Glomerular visceral epithelial cell (primary cell): ENCODE data around the gene TBPL2.
A peak's percentile ranks its signal among the peaks of the same experiment; 100 is the strongest.
"Not testable (repeated sequence)": the region's sequence is repeated elsewhere in the genome, so short reads cannot be mapped to it uniquely, and the experiment has no call there.

Source experiments
- DNase-seq: peaks from one replicate; pipeline ENCODE4 v3.0.0-alpha.2; 2016; ENCODE audit errors: extremely low spot score

Gene TBPL2

DNA sequence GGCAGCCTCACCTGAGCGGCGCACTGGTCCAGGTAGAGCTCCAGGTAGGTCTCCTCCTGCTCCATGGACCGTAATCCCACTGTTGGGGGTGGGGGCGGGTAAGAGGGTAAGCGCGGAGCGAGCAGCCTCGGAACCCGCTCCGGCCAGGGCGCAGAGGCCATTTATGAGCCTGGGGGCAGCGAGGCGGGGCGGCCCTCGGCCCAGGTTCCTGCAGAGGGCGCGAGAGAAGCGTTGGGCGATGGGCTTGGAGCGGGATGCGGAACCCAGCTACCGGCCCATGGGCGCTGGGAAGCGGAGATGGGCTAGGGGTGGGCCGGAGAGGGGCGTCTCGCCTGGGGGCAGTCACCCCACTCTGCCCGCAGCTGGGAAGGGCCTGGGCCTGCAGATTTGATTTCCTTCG is at the start of gene TBPL2:
TSS of gene TBPL2 (minus strand) at position 232 of the 400 bp plus-strand sequence. CDS start at position 65, 167 bp downstream.
- DNase-seq = no peak

DNA sequence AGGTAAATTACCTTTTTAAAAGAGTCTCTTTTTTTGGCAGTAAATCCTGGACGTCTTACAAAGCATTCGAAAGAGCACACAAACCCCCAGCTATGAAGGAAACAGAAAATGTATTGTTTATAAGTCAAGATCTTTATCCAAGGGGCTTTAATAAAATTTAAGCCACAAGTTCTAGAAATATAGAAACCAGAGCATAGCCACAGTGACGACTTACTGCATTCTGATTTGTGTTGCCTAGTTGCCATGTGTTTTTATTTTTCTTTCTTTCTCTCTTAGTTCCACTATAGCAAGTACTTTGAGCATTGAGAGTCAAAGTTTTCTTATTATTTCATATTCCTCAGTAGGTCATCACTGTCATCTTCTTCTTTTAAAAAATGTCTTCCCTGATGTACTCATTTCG is 47.8 kb upstream of the TBPL2 start:
- no peak for DNase-seq

DNA sequence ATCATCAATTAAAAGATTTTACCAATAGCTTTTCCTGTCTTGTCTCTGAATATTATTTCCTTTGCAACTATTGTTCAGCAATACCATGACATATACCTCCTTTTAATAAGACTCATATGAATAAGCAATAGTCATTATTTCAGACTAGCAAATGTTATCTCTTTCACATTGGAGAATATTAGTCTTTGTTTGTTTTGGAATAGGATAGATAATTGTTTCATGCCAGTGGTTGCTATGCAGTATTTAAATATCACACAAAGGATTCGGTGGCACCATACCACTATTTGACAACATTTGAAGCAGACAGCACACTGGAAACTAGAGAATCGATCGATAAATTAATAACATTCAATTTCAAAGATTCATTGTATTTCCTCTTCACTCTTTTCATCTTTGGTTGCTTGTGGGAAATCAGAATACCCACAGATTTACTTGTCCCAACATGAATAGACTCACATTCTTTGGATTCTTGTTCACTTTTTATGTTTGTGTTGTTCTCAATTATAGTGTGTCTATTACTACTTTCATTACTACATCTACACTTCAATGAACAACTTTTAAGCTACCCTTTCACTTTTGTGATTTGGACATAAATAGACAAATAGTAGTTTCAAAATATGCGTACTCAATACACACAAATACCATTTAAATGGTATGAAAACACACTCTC is 42.7 kb upstream of the TBPL2 start:
- DNase-seq = no peak

DNA sequence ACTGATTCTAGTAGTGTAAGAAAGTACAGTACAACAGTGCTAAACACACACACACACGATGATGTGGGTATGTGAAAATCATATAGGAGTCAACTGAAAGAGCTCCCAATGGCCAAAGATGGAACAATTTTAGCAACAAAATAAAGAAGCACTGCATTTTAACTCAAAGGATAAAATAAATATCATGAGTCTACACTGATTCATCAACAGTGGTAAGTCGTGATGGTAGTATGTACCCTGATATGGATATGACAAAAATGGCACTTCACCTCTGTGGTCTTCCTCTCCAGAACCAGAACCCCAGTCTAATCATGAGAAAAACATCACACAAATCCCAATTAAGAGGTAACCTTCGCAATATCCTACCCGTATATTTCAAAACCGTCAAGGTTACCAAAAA is 41.4 kb upstream of the TBPL2 start:
- DNase-seq = no peak

DNA sequence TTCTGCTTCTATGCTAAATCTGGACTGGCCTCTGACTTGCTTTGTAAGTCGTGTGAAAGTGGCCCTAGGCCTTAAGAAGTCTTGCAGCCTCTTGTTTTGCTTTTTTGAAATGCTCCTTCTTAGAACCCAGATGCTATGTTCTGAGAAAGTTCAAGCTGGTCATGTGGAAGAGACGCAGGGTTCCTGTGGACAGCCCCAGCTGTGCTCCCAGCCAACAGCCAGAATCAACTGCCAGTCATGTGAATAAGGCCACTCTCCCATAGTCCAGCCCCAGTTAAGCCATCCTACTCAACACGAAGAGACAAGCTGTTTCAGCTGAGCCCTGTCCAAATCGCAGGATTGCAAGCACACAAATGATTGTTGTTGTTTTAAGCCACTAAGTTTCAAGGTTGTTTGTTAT is 37.3 kb upstream of the TBPL2 start:
- DNase-seq = no peak

DNA sequence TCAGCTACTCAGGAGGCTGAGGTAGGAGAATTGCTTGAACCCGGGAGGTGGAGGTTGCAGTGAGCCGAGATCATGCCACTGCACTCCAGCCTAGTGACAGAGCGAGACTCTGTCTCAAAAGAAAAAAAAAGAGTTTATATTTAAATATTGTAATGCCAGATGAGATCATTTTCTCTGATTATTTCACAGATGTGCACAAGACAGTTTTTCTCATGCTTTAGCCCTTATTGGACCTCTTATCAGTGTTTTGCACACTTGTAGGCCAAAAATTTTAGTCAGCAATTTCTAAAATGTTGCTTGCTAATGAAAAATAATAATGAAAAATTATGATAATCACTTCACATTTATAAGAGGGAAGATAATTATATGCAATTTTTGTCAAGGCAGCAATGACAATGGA is 36.0 kb upstream of the TBPL2 start:
- not testable (repeated sequence) for DNase-seq

DNA sequence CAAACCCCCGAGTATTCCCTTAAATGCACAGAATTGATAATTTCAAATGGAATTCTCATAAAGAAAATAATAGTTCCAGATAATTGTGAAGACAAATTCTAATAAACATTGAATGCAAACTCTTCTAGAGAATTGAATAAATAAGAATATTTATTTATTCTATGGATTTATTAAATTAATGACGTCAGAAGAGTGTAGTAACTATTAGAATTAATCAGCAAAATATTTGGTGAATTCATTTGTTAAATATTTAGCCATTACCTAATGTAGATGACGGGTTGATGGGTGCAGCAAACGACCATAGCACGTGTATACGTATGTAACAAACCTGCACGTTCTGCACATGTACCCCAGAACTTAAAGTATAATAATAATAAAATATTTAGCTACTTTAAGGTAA is 33.4 kb upstream of the TBPL2 start:
- no peak for DNase-seq

DNA sequence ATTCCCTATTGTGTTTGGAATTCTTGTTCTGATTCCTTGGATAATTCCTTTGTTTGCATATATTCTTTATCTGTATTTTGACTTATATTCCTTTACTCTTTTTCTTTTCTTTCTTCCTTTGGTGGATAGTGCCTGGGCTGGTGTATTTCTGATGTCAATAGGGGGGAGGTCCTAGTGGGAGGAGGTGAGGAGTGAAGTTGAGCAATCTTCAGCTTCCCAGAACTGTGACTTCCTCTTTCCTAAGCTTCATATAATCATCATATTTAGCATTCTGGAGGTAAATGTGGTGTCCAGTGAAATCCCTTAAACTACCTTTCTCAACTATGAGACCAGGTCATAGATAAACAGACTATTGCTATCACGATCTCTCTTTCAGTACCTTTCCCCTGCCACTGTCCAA is 29.6 kb upstream of the TBPL2 start:
- DNase-seq = no peak

DNA sequence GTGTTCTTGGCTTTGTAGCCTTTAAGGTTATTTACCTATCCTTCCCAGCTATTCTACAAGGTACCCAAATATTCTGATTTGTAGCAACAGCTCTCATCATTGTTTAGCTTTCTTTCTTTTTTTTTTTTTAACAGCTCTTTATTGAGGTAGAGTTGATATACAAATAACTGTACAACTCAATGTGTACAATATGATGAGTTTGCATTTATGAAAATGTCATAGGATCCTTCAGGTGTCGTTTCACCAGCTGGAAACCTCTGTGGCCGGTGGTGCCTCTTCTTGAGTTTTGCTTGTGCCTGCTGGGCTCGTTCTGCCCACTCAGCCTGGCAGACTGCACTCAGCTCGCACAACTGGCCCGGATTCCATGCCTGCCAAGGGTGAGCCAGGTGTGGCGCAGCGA is 26.9 kb upstream of the TBPL2 start:
- DNase-seq = no peak

DNA sequence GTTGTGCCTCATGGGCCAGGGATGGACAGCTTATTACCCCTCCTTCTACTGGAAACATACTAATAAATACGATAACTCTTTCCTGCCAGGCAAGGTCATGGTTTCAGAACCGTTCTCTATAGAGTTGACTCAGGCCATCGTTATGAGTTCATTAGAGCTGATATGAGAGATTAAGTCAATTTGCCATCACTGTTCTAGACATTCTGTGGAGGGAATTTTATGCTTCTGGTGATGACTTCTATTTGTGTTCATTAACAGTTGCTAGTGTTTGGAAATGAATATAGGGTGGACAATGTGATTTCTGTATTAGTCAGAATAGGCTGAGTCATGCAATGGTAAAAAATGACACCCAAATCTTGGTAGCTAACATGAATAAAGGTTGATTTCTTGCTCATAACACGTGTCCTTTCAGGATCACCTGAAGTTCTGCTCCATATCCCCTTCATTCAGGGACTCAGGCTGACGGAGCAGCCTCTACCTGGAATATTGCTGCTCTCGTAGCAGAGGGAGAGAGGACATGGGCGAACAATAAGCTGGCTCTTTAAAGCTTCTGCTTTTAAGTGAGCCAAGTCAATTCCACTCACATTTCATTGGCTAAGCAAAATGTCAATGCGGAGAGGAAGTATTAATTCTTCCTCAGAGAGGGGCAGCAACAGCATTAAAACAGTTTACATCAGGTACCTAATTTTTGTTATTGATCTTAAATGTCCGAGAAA is 18.5 kb upstream of the TBPL2 start:
- peak; percentile 33 for DNase-seq

DNA sequence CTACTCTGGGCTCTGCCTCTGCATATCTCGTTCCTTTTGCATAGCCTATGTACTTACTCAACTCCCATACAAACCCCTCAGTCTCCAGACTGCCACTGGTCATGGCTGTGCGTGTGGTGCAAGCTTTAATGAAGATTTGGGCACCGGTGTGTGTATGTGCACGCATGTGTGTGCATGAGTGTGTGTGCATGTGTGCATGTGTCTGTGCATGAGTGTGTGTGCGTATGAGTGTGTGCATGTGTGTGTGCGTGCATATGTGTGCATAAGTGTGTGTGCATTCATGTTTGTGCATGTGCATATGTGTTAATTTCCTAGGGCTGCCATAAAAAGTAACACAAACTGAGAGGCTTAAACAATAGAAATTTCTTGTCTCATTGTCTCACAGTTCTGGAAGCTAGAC is 17.1 kb upstream of the TBPL2 start:
- no peak for DNase-seq

DNA sequence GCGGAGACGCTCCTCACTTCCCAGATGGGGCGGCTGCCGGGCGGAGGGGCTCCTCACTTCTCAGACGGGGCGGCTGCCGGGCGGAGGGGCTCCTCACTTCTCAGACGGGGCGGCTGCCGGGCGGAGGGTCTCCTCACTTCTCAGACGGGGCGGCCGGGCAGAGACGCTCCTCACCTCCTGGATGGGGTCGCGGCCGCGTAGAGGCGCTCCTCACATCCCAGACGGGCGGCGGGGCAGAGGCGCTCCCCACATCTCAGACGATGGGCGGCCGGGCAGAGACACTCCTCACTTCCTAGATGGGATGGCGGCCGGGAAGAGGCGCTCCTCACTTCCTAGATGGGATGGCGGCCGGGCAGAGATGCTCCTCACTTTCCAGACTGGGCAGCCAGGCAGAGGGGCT is 16.0 kb upstream of the TBPL2 start:
- DNase-seq = not testable (repeated sequence)

DNA sequence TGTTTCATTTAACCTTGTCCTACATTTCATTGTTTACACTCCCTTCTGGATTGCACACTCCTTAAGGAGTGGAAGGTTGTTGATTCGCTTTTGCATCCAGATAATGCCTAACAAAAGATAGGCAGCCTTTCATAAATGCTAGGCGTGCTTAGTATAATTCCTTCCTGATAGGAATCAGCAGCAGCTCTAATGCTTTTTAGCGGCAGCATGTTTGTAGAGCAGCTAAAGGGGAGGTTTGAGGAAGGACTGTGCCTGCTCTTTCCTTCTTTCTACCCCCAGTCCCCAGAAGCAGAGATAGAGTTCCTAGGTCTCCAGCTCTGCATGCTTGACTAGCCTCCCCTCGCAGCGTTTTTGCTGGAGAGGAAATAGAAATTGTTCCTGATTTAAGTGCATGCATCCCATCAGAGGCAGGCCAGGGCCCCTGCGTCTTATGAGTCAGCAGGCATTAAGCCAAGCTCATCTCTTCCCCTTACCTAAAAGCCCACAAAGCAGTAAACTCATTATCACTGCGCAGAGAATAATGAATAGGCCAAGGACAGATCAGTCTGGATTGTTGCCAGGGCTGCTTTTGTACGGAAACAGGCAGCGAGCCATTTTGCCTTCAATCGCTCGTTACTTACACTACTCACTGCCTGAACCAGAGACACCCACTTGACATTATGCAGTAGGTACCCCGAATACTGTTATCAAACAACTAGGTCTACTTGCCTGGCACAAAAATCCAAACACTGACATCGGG is 14.0 kb upstream of the TBPL2 start:
- peak; percentile 94 for DNase-seq

DNA sequence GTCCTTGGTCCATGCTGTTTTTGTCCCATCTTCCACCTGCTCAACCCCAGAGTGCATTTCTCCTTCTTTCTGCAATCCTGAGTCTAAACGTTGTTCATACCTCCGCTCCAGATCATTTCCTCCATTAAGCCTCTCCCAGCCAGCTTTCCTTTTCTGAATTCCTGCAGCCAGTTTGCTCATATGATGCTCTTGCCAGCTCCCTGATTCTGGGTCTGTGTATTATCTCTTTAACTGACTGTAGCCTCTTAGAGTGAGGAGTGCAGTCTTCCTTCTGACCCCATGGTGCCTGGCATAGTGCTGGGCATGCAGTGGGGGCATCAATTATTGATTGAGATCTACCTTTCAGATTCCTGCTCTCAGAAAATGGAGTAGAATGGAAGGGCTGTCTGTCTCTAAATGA is 11.5 kb upstream of the TBPL2 start:
- DNase-seq = no peak

DNA sequence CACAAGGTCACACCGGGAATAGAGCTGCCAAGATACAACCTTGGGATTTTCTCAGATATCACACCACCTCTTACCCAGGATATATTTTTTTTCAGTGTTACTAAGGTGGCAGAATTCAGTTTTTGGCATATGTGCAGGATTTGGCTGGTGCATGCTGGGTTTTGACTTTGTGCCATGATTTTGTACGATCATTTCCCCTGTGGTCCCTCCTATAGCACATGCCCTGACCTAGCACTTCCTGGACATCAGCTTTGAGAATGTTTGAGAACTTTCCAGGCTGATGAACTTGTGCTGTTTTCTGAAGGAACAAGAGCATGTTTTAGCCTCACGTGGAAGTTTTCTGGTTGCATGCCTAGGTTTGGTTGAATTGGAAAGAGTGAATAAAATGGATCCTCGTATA is 11.0 kb upstream of the TBPL2 start:
- DNase-seq = no peak

DNA sequence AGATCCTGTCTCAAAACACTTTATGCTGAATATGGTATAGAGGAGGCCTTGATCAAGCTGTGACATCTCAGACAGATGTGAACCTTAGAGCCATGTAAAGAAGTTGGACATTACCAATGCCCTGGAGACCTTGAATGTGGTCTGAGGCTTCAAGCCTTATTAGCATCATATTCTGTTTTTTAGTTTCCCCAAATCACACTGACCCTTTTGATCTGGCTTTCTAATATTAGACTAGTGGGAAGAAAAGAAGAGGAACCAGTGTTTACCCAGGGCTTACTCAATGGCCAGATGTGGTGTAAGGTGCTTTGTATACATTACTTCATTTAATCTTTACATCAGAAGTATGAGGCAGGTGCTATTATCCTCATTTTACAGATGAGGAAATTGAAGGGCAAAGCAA is 10.6 kb upstream of the TBPL2 start:
- no peak for DNase-seq

DNA sequence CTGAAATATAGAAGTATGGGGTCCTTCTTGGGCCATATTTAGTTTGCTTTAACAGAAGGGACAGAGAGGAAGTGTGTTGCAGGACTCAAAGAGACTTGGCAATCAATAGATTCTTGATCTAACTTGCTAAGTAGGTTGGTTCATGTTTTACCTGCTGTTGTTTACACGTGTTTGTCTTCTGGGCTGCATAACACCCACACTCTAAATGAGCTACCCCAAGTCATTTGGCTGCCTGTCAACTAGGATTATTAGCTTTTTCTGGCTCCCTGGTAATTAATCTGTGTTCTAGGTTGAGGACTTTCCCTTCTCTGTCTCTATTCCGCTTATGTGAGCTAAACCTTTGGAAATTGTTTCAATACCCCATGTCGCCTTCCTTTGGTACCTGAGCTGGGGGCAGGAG is 10.1 kb upstream of the TBPL2 start:
- no peak for DNase-seq

DNA sequence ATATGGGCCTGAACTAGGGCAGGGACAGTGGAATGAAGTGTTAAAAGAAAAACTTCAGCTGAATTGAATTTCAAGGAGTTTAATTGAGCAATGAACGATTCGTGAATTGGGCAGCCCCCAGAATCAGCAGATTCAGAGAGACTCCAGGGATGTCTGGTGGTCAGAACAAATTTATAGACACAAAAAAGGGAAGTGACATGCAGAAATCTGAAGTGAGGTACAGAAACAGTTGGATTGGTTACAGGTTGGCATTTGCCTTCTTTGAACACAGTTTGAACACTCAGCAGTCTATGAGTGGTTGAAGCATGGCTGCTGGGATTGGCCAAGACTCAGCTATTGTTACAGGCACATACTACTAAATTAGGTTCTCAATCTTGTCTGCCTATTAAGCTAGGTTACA is 9.7 kb upstream of the TBPL2 start:
- DNase-seq = no peak

DNA sequence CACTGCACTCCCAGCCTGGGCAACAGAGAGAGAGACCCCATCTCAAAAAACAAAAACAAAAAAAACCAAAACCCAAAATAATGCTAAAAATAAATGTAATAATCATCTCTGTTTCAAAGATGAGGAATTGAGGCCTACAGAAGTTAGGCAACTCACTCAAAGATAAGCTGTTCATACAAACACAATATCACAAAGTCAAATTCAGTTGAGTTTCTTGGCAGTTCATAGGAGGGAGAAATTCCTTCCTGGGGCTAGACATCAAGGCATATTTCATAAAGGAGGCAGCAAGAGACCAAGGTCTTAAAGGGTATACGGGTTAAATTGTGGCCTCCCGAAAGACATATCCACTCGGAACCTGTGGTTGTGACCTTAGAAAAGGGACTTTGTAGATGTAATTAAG is 8.7 kb upstream of the TBPL2 start:
- no peak for DNase-seq

DNA sequence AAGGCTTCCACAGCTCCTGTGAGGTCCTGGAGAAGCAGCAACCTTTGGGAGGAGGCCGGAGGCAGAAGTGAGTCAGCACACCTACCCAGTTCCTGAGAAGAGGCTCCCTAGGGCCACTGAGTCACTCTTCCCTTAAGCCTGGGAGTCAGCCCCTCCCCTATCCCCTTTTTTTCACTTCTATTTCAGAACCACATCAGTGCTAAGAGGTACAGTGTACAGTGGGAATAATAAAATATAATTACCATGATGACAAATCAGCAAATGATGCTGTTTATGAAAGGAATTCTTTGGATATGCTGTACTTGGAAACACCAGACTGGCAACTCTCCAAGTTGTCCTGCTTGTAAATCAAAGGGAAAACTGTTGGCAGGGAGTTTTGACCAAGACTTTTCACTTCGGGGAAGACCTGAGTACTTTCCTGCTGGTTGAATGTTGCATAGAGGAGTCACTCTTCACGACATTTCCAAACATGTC is 7.8 kb upstream of the TBPL2 start:
- peak; percentile 89 for DNase-seq

DNA sequence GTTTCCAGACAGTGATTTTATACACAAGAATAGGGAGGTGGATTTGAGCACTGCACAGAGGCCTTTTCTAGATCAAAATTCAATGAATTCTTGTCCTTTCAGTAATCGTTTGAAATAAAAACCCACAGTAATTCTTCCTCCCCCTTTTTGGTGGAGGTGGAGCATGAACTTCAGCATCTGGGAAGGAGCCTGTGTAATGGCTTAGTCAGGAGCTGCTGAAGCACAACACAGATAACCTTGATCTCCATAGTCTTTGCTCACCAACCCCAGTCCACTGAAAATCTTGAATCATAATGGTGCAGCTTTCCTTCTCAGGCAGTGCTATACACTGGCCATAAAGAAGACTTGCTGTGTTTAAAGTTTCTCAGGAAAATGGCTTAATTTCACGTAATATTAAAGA is 6.4 kb upstream of the TBPL2 start:
- peak; percentile 83 for DNase-seq

DNA sequence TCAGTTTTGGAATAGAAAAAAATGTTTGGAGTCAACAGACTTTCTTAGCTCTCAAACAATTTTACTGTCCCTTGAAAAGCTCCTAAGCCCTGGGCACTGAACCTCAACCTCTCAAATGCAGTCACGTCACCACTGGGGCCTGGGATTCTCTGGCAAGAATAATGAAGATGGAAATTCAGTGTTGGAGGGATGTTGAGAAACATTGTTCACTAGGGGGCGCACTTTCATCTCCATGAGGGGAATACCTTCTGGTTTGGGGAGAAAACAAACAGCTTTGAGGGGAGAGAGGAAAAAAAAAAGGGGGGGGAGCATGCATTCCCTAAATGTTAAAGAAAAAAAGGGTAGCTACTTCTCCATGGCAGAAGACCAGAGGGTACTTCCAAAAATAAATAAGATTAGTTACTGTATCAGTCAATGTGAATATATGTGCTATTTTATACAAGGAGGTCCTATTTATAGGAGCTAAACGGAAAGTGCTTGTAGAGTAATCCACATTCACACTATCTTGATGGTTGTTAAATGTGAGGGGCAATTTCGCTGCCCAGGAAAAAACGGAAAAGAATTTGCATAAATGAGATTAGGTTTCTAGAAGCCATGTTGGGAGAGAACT is 5.8 kb upstream of the TBPL2 start:
- peak; percentile 81 for DNase-seq
